Parathyroid adenoma (tissue), 2 donors: ENCODE measurements around the gene DBET.
"Not testable (repeated sequence)": the region's sequence is repeated elsewhere in the genome, so short reads cannot be mapped to it uniquely, and the experiment has no call there.

ENCODE experiments used
- H2AFZ ChIP-seq: fragments of 300-600 bp; sonication (generic); one replicate; pipeline ENCODE4 v1.7.0; 2017; ENCODE audit warnings: antibody characterized with exemption, mild to moderate bottlenecking
- H3K27ac ChIP-seq: fragments of 300-600 bp; sonication (generic); one replicate; pipeline ENCODE4 v1.7.0; 2017
- H3K27me3 ChIP-seq: fragments of 300-600 bp; sonication (generic); one replicate; pipeline ENCODE4 v1.7.0; 2017; ENCODE audit warnings: low read length; ENCODE audit not compliant: control insufficient read depth, insufficient read depth
- H3K36me3 ChIP-seq: fragments of 300-600 bp; sonication (generic); one replicate; pipeline ENCODE4 v1.7.0; 2017; ENCODE audit warnings: low read length; ENCODE audit not compliant: control insufficient read depth, insufficient read depth
- H3K4me1 ChIP-seq: fragments of 300-600 bp; sonication (generic); one replicate; pipeline ENCODE4 v1.7.0; 2017; ENCODE audit warnings: control low read depth
- H3K4me2 ChIP-seq: fragments of 300-600 bp; sonication (generic); one replicate; pipeline ENCODE4 v1.7.0; 2017; ENCODE audit warnings: low read length
- H3K4me3 ChIP-seq: fragments of 300-600 bp; sonication (generic); one replicate; pipeline ENCODE4 v1.7.0; 2017; ENCODE audit warnings: low read depth, low read length
- H3K79me2 ChIP-seq: fragments of 300-600 bp; sonication (generic); one replicate; pipeline ENCODE4 v1.7.0; 2017; ENCODE audit warnings: control low read depth
- H3K9ac ChIP-seq: fragments of 300-600 bp; sonication (generic); one replicate; pipeline ENCODE4 v1.7.0; 2017; ENCODE audit warnings: mild to moderate bottlenecking
- H3K9me3 ChIP-seq: fragments of 300-600 bp; sonication (generic); one replicate; pipeline ENCODE4 v1.7.0; 2017; ENCODE audit warnings: low read length; ENCODE audit not compliant: control insufficient read depth
- donor health status: primary hyperparathyroidism.

DBET gene

DNA sequence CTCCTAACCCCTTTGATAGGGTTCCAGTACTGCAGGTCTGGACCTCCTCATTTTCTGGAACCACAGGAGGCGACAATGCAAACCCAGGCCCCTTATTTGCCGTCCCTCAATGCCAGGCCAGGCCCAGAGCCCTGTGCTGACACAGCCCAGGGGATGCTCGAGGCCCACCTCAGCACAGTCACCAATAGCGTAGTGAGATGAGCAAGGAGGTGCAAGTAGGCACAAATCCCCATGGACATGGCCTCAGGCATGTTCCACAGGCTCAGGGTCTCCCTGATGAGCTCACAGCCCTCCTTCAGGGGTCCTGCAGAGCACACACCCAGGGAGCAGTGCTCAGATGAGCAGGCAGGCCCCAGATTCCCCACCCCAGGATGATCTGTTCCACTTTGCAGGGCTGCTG lies 5.3 kb upstream of the DBET start:
- not testable (repeated sequence) for H3K4me3 ChIP-seq, H2AFZ ChIP-seq, H3K27me3 ChIP-seq, H3K4me2 ChIP-seq, H3K9ac ChIP-seq, H3K79me2 ChIP-seq, H3K4me1 ChIP-seq, H3K27ac ChIP-seq, H3K9me3 ChIP-seq, H3K36me3 ChIP-seq

DNA sequence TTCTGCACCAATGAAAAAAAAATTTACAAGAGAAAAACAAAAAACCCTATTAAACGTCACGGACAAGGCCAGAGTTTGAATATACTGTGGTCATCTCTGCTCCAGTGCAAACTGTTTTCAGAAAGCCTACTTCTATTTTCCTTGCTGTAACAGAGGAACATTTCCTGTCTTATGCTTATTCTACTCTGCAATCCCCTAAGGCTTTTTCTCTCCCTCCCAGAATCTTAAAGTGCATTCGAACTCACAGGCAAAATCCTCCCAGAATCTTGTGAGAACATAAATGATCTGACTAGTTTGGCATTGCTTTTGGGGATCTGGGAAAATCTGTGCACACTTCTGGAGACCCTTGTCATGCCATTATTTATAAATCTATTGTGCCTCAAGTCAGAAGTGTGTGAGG lies 503 bp downstream of the DBET start:
- not testable (repeated sequence) for H3K36me3 ChIP-seq

DNA sequence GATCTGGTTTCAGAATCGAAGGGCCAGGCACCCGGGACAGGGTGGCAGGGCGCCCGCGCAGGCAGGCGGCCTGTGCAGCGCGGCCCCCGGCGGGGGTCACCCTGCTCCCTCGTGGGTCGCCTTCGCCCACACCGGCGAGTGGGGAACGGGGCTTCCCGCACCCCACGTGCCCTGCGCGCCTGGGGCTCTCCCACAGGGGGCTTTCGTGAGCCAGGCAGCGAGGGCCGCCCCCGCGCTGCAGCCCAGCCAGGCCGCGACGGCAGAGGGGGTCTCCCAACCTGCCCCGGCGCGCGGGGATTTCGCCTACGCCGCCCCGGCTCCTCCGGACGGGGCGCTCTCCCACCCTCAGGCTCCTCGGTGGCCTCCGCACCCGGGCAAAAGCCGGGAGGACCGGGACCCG lies 4.0 kb downstream of the DBET start:
- H3K4me1 ChIP-seq, H3K4me3 ChIP-seq, H3K27ac ChIP-seq, H3K4me2 ChIP-seq, H3K9ac ChIP-seq, H3K36me3 ChIP-seq, H2AFZ ChIP-seq, H3K79me2 ChIP-seq, H3K27me3 ChIP-seq, H3K9me3 ChIP-seq: not testable (repeated sequence)

More for the DNA sequence above, 503 bp downstream of the DBET start:
- not testable (repeated sequence) for H3K4me1 ChIP-seq, H3K79me2 ChIP-seq, H3K9ac ChIP-seq, H3K9me3 ChIP-seq, H3K4me2 ChIP-seq, H3K27me3 ChIP-seq, H2AFZ ChIP-seq, H3K4me3 ChIP-seq, H3K27ac ChIP-seq

DNA sequence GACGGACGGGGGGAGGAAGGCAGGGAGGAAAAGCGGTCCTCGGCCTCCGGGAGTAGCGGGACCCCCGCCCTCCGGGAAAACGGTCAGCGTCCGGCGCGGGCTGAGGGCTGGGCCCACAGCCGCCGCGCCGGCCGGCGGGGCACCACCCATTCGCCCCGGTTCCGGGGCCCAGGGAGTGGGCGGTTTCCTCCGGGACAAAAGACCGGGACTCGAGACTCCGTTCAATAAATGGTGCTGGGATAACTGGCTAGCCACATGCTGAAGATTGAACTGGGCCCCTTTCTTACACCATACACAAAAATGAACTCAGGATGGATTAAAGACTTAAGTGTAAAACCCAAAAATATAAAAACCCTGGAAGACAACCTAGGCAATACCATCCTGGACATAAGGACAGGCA lies 28.8 kb downstream of the DBET start:
- not testable (repeated sequence) for H3K79me2 ChIP-seq, H2AFZ ChIP-seq, H3K4me2 ChIP-seq, H3K27ac ChIP-seq, H3K36me3 ChIP-seq, H3K4me1 ChIP-seq, H3K4me3 ChIP-seq, H3K9me3 ChIP-seq, H3K9ac ChIP-seq, H3K27me3 ChIP-seq

DNA sequence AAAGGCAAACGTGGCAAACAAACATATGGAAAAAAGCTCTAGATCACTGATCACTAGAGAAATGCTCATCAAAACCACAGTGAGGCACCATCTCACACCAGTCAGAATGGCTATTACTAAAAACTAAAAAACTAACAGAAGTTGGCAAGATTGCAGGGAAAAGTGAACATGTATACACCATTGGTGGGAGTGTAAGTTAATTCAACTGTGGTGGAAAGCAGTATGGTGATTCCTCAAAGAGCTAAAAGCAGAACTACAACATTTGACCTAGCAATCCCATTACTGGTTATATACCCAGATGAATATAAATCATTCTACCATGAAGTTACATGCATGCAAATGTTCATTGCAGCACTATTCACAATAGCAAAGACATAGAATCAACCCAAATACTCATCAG lies 29.7 kb downstream of the DBET start:
- H3K4me1 ChIP-seq, H3K4me2 ChIP-seq, H3K79me2 ChIP-seq, H2AFZ ChIP-seq, H3K9ac ChIP-seq, H3K27ac ChIP-seq, H3K4me3 ChIP-seq, H3K9me3 ChIP-seq, H3K27me3 ChIP-seq, H3K36me3 ChIP-seq: not testable (repeated sequence)

DNA sequence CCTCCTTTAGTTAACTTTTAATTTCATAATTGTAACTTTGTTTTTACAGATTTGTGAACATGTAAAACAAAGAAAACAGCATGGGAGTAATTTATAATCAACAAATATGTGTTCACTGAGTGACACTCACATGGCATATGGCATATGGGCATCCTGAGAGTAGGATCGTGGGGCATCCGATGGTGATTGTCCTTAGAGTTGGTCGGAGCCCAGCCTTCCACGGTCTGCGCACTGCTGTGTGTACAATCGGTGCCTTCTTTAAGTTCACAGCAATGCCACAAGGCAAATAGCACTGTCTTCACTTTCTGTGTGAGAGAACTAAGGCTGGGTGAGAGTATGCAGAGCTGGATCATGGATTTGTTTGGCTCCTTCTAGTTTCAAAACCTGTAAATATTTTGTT lies 31.0 kb downstream of the DBET start:
- H3K4me2 ChIP-seq, H3K36me3 ChIP-seq, H3K4me1 ChIP-seq, H3K27me3 ChIP-seq, H3K9me3 ChIP-seq, H3K9ac ChIP-seq, H3K79me2 ChIP-seq, H3K27ac ChIP-seq, H2AFZ ChIP-seq, H3K4me3 ChIP-seq: not testable (repeated sequence)

DNA sequence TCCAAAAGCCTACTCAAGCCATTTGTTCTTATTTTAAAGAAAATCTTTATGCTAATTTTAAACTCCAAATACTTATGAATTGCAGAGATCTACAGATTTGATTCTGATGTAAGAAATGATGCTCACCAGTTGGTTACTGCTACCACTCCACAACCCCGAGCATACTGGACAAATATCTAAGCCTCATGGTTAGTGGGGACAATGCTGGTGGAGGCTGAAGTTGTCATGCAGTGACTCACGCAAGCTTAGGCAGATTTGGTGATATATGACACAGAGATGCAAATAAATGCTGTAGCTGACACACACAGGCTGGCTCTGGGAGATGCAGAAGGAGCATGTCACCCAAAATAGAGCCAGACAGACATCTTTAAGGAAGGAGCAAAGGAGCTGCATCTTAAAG lies 35.3 kb downstream of the DBET start:
- not testable (repeated sequence) for H3K27ac ChIP-seq, H3K4me3 ChIP-seq, H3K27me3 ChIP-seq, H3K36me3 ChIP-seq, H3K79me2 ChIP-seq, H3K4me1 ChIP-seq, H3K9ac ChIP-seq, H3K4me2 ChIP-seq, H3K9me3 ChIP-seq, H2AFZ ChIP-seq

DNA sequence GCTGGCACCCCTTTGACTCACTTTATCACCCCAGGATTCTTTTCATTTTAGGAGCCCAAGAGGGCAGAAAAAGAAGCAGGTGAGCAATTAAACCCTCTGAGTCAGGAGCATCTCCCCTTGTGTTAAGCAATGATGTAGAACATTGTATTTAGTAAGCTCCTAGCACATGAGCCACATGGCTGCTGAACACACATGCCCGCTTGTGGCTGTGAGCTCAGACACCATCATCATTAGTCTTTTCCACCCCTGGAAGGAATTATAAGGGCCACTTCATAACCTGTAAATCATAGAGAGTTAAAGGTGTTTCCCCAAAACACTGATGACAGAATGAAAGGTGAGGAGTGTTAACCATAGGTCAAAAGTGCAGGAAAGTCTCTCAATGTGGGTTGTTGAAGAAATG lies 37.2 kb downstream of the DBET start:
- not testable (repeated sequence) for H3K4me3 ChIP-seq

DNA sequence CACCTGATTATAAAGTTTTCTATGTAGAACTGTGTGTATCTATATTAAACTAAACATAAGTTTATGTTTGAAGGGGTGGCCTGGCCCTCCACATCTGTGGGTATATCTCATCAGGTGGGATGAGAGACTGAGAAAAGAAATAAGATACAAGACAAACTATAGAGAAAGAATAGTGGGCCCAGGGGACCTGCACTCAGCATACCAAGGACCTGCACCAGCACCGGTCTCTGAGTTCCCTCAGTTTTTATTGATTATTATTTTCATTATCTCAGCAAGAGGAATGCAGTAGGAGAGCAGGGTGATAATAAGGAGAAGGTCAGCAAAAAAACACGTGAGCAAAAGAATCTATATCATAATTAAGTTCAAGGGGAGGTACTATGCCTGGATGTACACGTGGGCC lies 41.9 kb downstream of the DBET start:
- H2AFZ ChIP-seq, H3K36me3 ChIP-seq, H3K27me3 ChIP-seq, H3K4me2 ChIP-seq, H3K4me1 ChIP-seq, H3K9ac ChIP-seq, H3K27ac ChIP-seq, H3K4me3 ChIP-seq, H3K9me3 ChIP-seq, H3K79me2 ChIP-seq: not testable (repeated sequence)

More for the DNA sequence above, 37.2 kb downstream of the DBET start:
- H3K9me3 ChIP-seq, H2AFZ ChIP-seq, H3K79me2 ChIP-seq, H3K4me2 ChIP-seq, H3K36me3 ChIP-seq, H3K27me3 ChIP-seq, H3K9ac ChIP-seq, H3K4me1 ChIP-seq, H3K27ac ChIP-seq: not testable (repeated sequence)

DNA sequence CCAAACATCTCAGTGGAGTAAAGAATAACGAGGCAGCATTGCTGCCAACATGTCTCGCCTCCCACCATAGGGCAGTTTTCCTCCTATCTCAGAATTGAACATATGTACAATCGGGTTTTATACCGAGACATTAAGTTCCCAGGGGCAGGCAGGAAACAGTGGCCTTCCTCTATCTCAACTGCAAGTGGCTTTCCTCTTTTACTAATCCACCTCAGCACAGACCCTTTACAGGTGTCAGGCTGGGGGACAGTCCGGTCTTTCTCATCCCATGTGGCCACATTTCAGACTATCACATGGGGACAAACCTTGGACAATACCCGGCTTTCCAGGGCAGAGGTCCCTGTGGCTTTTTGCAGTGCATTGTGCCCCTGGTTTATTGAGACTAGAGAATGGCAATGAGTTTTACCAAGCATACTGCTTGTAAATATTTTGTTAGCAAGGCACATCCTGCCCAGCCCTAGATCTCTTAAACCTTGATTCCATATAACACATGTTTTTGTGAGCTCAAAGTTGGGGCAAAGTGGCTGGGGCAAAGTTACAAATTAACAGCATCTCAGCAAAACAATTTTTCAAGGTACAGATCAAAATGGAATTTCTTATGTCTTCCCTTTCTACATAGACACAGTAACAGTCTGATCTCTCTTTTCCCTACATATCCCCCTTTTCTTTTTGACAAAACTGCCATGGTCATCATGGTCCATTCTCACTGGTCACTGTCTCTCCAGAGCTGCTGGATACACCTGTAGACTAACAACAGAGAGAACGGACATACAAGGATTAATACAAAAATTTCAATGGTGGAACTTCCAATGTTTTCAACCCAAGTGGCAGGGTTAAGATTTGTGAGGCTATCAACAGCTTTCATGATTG lies 42.5 kb downstream of the DBET start:
- not testable (repeated sequence) for H3K79me2 ChIP-seq, H3K27ac ChIP-seq, H3K4me3 ChIP-seq, H2AFZ ChIP-seq, H3K27me3 ChIP-seq, H3K36me3 ChIP-seq, H3K9me3 ChIP-seq, H3K4me1 ChIP-seq, H3K4me2 ChIP-seq, H3K9ac ChIP-seq

DNA sequence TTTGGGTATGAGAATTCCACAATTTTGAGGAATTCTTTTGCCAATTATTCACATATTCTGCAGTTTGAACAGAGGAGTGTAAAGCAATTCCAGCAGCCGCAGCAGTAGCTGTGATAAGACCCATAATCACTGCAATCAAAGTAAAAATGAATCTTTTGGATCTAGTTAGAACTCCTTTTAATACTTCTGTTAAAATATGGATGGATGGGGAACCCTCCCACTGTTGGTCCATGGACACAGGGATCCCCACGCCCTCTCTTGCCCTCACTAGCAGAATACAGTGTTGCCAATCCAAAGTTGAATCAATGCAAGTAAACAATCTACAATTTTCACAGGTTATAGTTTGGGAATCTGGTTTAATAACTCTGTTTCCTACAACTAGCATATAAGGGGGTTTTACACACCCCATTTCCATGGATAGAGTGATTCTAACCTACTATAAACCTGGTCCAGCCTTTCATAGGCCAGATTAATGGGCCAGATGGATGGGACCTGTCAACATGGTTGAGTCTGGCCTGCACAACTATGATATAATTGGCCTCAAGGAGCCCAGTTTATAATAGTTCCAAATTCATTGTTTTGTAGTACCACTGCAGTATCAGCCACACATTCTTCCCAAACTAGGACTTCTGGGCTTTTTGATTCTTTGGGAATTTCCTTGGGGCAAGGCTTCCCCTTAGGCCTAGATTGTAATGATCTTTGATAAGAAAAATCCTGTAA lies 43.6 kb downstream of the DBET start:
- not testable (repeated sequence) for H3K4me1 ChIP-seq, H3K27ac ChIP-seq, H3K4me3 ChIP-seq, H3K9me3 ChIP-seq, H3K4me2 ChIP-seq, H3K27me3 ChIP-seq, H3K36me3 ChIP-seq, H2AFZ ChIP-seq, H3K9ac ChIP-seq, H3K79me2 ChIP-seq
